Effector CD8-positive, alpha-beta T cell (primary cell): ENCODE data around the gene SMG6.

Source experiments
- DNase-seq: peaks from one replicate; lab custom pipeline; 2025; lab: John Stamatoyannopoulos, UW

The SMG6 gene

DNA sequence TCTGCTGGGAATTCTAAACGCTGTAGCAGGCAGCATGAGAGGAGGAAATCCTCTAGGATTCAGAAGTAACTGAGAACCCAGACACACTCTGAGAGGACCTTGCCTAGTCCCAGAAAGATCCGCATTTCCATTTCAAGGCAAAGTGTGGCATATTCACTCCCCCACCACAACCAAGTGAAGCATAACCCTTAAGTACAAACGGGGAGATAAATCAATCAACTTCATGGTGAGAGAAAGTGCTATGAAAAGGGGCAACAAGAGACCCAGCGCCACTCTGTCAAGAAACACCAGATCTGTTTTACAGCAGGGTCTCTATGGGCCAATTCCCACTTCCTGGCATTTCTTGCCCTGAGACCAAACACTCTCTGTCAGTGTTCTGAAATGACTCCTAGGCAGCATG lies 68.3 kb downstream of the SMG6 start:
- DNase-seq: no peak

DNA sequence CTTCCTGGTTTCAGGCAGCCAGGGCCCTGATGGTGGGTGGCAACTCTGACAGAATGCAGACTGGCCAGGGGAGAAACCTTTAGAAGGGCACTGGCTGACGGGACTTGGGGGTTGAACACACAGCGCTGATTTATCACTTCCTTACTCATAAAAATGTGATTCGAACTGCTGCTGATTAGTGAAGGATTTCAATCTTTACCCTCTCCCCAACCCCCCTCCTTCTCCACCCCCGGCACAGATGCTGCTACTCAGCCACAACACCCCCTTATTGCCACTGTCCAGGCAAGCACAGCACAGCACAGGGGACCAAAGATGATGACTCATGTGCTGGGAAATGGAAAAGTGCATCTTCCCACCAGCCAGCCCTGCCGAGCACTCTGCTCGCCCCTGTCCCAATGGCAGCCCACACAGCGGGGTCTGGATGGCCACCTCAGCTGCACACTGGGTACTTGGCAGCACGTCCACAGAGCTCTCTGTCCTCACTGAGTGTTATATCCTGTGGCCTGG lies 70.1 kb downstream of the SMG6 start:
- DNase-seq: no peak

DNA sequence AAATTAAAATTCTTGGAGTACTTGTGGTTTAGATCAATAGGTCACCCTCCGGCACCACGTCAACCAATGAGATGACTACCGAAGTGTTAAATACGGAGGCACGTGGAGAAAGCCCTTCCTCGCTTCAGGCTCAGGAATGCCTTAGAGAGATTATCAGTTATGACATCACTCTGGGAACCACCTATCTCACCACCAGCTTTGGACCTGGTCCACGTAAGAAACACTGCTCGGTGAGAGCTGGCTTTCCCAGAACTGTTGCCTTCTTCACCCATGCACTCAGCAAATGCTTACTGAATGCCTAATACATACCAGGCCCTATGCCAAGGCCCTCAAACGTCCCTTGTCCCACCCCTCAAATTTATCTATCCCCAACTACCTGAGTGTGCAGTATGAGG lies 71.3 kb downstream of the SMG6 start:
- no peak for DNase-seq

DNA sequence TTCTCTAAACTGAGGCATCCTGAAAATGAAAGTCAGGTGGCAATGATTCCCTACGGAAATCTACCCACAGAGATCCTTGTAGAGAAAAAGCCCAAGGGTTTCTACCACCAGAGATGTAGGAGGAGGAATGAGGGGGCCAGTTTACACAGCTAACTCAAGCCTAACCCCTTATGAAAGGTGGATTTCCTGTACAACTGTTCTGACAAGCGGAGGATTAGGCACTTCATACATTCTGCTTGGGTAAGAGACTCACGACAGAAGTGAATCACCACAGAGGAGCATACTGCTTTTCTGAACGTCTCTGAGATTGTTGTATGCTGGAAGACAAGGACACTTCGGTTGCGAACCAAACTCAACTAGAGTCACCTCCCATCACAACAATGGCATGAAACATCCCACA lies 72.7 kb downstream of the SMG6 start:
- no peak for DNase-seq

DNA sequence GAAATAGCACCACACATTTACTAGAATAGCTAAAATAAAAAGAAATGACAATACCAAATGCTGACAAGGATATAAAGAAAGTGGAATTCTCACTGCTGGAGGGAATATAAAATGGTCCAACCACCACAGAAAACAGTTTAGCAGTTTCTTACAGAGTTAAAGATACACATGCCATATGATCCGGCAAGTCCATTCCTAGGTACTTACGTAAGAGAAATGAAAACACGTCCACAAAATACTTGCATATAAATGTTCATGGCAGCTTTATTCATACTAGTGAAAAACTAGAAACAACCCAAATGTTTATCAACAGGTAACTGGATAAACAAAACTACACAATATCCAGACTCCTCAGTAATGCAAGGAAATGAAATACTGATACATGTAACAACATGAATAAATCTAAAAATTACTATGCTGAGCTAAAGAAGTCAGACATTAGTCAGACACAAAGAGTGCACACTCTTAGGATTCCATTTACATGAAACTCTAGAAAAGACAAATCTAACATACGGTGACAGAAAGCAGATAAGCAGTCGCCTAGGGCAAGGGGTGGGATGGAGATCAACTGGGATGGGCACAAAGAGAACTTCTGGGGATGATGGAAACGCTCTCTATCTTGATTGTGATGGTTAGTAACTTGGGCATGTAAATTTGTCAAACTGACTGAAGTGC lies 76.4 kb downstream of the SMG6 start:
- DNase-seq: no peak

DNA sequence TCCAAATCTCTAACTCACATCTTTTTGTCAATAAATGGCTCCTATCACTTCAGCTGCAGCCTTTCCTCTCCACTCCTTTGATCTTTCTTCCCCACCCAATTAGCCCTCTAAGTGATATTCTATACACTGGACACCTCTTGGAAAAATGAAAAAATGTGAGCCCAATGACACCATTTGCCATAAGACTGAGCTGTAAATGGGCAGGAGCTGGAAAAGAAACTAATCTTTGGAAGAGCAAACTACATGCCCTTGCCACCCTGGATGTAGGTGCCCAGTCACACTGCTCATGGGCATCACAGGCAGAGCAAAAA lies 80.0 kb downstream of the SMG6 start:
- DNase-seq: no peak

DNA sequence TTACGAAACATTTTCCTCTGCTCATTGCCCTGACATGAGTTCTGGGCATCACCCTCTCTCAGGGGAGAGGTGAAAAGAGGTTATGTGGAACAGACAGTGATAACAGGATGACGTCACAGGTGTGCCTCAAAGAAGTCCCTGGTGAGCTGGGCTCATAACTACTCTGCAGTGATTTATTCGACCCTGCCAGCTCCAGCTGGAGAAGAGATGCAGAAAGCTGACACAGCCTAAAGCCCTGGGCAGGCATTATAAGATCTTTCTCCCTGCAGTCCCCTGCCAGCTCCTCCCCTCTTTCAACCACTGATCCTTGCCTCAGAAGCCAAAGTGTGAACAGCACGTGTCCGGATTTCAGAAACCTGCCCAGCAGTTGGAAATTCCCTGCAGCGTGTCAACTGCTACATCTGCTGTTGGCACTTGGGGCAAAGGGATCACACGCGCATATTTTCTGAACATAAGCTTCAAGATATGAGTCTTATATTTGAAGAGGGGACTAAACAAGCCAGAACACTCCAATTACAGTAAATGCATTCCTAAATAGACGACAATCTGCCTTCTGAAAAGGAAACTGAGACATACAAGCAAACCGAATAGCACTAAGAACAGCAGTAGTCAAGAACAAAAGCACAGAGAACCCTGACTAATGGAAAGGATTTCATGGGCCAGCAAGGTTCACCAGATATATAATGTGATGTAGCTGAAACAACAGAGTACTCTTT lies 80.5 kb downstream of the SMG6 start:
- peak; percentile 2 for DNase-seq

DNA sequence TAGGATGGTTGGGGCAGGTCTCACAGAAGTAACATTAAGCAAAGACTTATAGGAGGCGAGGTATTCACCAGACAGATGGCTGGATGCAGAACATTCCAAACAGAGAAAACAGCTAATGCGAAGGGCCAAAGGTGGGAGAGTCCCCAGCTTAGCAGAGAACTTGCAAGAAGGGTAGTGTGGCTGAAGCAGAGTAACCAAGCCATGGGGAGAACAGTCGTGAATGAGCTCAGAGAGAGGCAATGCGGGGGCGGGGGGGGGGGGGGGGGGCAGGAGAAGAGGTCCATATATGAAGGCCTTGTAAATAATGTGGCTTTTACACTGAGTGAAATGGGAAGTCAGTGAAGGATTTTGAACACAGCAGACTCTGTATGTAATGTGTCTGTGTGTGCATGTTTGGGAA lies 81.3 kb downstream of the SMG6 start:
- no peak for DNase-seq

DNA sequence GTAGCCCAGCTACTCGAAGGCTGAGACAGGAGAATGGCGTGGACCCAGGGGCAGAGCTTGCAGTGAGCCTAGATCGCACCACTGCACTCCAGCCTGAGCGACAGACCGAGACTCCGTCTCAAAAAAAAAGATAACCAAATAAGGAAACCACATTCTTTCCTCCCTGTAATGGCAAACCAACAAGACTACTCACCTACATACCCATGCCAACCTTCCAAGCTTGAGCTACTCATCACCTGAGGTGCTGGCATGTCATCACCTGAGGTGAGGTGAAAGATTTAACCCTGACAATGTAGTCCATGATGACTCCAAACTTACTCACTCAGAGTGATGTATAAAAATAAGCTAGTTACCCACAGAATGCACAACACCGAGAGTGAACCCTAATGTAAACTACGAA lies 85.2 kb downstream of the SMG6 start:
- no peak for DNase-seq

DNA sequence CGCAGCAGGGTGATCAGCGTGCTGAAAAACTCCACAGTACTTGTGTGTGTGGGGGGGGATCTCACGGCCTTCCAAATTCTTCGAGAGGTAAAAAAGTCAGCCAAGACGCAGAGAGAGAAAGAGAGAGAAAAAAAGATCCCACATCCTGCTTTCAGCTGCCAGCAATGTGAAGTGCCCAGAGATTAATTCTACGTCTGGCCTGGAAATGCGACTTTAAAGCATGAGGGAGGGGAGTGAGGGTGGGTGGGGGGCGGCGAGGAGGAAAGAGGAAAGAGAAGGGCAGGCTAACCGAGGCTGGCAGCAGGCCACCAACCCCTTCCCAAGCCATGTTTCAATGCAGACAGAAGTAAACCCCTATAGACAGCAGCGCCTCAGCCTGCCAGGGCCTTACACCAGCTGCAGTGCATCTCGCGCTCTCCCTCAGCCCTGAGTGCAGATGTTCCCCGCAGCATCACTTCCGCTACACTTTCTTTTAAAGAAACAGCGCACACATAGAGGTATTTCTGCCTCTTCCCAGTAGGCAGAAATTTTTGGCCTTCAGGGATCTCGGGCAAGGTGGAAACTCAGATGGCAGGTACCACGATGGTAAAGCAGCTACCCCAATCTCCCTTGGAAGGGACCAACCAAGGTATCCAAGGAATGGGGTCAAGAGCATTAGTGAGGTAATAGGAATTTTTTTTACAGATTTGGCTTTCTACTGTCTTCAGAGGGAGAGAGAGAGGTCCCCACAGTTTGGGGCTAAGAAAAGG lies 87.8 kb downstream of the SMG6 start:
- peak; percentile 36 for DNase-seq

DNA sequence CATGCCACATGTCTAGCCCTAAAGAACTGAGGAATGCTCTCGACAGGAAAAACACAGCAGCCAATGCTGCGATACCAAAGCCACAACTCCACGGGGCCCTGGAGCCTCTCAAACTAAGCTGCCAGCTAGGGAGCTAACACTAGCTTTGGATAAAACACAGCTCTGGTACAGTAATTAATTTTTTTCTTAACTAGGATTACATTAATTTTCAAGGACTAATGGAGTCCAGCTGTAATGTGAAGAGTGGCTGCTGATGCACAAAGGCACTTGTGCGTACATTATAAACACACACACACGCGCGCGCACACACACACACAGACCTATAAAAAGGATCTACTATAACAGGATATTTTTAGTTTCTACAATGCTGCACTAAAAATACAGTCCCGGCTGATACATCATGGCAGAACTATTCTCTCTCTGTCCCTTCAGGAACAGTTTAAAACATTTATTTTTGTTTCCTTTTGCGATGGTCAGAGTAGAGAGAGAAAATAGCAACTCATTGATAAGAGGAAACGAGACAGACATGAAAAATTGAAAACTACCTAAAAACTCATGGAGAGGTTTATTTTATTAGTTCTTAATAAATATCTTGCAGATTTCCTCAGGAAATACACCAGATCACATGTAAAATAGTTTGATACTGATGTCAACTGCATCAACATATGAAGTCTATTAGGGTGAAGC lies 88.5 kb downstream of the SMG6 start:
- DNase-seq: no peak

DNA sequence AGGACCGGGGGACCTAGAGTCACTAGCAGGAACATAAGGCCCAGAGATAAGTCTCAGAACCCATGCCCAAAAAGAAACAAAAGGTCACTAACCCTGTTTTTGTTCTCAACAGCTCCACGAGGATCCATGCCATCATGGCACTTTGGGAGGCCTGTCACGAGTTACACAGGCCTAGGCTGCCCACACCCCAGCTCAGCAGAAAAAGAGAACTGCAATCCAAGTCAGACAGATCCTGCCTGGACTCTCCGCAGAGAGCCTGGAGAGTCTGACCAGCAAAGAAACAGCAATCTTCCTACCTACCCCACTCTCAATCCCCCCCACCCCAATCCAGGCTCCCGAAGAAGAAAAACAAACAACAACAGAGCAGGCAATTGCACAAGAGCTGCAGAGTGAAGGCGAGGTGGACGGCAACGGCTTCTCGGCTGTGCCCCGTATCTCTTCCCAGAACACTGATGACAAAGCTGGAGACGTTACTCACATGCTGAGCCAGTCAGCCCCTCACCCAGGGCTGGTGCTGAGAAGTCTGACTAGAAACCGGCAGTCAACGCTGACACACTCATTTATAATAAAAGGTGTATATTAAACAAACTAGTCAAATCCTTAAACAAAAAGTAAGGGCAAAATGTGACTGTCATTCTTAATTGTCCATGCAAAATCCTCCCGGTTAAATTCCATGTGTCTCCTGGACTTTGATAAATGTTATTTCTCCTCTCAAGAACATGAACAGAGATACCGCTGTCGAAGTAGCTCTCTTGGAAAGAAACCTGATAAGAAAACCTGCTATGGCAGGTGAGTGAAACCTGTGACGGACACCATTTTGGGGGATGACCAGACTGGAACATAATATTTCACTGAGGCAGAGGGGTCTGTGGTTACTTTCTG lies 89.3 kb downstream of the SMG6 start:
- no peak for DNase-seq

DNA sequence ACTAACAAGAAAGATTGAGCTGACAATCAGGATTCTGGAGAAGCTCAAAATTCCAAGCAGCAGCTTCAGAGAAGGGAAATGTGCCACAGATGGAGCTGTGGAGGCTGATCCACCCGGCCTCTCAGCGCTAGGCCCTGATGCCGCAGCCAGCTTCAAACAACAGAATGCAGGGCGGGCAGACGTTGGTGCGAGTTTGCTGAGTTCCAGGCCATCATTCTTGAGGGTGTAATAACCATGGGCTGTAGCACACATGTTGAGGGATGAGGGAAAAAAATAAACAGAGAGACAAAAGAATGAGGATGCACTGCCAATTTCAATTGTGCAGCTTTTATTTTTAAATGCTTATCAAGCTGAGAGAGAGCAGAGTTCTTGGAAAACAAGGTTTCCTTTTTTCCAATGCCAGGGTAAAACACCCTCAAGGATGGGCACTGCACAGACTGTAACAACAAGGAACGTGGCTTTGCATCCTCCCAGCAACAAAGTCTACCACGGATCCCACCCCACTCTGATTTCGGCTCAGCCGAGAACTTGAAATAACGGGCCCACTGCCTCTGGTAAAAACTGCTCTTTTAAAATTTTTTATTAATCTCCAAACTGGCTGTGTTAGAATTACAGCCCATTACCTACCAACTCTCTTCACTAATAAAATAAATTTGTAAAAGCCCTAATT lies 90.2 kb downstream of the SMG6 start:
- no peak for DNase-seq

DNA sequence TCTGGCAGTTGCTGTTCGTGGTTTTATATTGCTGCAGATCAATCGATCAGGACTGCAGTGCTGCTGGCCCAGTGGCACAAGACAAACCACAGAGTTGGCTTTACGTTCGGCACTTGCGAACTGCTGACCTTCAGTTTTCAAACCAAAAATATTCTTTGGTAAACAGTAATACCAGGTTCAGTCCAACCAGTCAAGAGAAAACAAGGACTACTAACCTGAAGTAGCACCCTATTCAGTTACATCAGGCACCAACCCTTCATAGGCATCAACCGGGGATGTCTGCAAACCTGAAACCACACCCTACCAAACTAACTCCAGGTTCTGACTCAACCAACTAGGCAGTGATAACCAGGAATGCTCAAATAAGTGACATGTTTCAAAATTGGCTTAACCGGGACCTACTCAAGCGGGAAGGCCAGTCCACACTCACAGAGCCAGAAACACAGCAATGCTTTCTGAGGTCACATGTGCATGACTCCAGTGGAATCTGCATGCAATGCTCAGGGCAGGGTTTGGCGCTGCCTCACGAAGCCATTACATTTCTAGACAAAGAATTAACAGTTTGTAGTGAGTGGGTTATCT lies 91.1 kb downstream of the SMG6 start:
- no peak for DNase-seq

DNA sequence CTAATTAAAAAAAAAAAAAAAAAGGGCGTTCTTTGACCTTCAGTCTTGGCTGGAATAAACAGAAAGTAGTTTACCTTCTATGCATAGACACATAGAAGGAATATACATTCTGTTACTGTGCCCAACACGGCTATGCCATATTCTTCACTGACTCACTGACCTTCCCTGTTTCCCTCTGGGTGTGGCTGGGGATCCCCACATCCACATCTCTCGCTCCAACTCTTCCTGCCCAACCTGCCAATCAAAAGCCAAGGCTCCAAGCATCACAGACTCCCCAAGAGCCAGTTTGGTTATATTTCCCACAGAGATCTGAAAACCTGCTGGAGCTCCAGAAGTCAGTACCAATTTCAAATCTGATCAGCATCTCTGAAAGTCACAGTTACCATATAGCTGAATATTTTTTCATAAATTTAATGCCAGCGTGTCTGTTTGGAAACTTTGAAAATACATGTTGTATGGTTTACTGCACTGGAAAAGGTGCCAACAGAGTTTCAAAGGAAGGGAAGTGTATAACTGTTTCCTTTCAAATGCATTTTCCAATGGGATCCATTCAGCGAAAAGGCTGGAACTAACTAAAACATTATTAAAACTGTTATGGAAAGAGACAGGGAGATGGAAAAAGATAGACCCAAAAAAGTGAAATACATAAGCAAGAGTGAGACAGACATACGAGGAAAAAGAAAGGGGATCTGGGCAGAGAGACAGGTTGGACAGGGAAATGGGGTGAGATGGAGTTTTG lies 91.8 kb downstream of the SMG6 start:
- no peak for DNase-seq

DNA sequence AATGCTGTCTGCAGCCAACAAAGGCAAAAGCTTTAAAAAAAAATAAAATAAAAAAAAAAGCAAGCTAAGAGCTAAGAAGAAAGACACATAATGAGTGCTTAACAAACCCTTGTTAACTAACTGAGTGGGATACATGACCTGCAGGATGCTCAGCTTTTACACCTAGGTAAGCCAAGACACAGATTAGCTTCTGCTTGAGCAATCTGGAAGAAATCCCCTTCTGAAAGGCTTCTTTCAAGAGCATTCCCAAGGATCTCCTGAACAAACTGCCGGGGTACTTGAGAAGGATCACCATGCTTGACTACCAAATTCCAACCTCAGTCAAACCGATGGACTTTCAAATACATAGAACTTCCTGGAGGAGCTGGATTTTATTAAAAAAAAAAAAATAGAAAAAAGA lies 92.9 kb downstream of the SMG6 start:
- DNase-seq: no peak

DNA sequence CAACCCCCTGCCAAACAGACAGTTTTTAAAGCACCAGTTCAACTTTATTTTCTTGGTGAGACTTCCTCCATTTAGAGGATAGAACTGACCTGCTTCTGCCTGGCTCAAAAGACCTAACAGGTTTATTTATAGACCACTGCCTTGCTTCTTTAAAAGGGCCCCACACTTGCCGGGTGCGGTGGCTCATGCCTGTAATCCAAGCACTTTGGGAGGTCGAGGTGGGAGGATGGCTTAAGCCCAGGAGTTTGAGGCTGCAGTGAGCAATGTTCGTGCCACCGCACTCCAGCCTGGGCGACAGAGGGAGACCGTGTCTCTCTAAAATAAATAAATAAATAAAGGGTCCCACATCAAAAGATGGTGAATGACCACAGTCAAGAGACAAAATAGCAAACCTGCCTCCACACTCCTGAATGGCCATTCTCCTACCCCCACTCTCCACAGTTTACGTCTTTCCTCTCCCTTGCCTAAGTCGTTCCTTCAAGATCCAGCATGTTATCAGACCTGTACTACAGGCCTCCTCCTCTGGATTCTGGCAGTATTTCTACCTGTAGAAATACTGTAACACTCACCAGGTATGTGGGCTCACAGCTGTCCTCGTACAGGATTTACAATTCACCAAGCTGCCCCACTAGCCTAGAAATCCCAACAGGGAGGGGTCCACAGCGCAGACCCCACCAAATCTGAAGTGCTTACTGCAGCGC lies 95.6 kb downstream of the SMG6 start:
- DNase-seq: no peak

DNA sequence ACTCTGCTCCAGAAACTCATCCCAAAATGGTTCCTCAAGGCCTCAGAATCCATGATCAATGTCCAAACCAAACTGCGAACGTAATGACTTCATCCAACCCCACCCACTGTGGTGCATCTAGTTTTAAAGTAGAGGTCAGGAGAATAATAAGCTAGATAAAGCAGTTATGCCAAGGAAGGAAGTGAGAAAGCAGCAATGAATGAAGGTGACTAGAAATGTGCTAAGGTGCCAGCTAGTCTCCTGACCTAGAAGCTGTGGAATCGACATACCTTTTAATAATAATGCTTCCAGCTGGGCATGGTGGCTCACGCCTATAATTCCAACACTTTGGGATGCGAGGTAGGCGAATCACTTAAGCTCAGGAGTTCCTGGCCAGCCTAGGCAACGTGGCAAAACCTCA lies 99.2 kb downstream of the SMG6 start:
- no peak for DNase-seq

DNA sequence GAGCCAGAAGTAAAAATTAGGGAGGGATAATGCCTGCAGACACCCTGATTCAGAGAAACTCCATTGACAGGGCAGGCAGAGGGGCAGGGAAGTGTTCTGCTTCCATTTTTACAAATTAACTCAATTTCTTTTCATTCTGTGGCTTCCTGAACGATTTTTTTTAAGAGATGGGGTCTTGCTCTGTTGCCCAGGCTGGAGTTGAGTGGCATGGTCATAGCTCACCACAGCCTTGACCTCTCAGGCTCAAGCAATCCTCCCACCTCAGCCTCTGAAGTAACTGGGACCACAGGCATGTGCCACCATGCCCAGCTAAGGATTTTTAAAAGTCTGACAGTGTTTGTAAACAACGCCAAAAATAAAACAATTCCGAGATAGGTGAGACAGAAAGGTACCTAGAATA lies 99.8 kb downstream of the SMG6 start:
- no peak for DNase-seq
